Measurements from ENCODE around the gene RBMS3. TPM values are rescaled to one million over a fixed set of nuclear protein-coding genes. Genes with fewer than 3 reads are reported as not detected.

The RBMS3 gene
- total RNA-seq, 1 donor from 2014 or later: 47.6 TPM

GRCh38 chr3:30006111-30006510 lies 725.2 kb downstream of the RBMS3 start:
- Mint-ChIP-seq H3K4me1 (ENCODE audit: low read depth) (peaks cover 7% of the 10 kb centered on the region), H3K36me3 (ENCODE audit: low read depth) (peaks cover 1% of the 10 kb centered on the region), H3K27ac (ENCODE audit: unreplicated experiment) (no peak overlapping the region), H3K4me3 (ENCODE audit: unreplicated experiment) (no peak overlapping the region), H3K9me3 (ENCODE audit: low read depth) (no peaks in the 10 kb centered on the region), H3K27me3 (ENCODE audit: low read depth) (no peaks in the 10 kb centered on the region)
- no peak for TF ChIP-seq CTCF (IDR thresholded peaks at IDR 0.05)
- no peak for DNase-seq (ENCODE audit: low spot score)

GRCh38 chr3:30007668-30008067 lies 726.8 kb downstream of the RBMS3 start:
- peaks cover 3% of the 10 kb centered on the region for H3K9me3 Mint-ChIP-seq (ENCODE audit: low read depth)
- TF ChIP-seq CTCF (IDR thresholded peaks at IDR 0.05): no peak
- no peaks in the 10 kb centered on the region for H3K27me3 Mint-ChIP-seq (ENCODE audit: low read depth)
- H3K4me3 Mint-ChIP-seq (ENCODE audit: unreplicated experiment): no peak overlapping the region
- H3K36me3 Mint-ChIP-seq (ENCODE audit: low read depth): peaks cover 3% of the 10 kb centered on the region
- peaks cover 7% of the 10 kb centered on the region for H3K4me1 Mint-ChIP-seq (ENCODE audit: low read depth)
- no peak for DNase-seq (ENCODE audit: low spot score)
- no peak overlapping the region for H3K27ac Mint-ChIP-seq (ENCODE audit: unreplicated experiment)

- peaks cover 4% of the 10 kb centered on the region for H3K4me1 Mint-ChIP-seq (ENCODE audit: low read depth)
- peaks cover 3% of the 10 kb centered on the region for H3K36me3 Mint-ChIP-seq (ENCODE audit: low read depth)
- H3K9me3 Mint-ChIP-seq (ENCODE audit: low read depth): peaks cover 3% of the 10 kb centered on the region
- no peak overlapping the region for H3K4me3 Mint-ChIP-seq (ENCODE audit: unreplicated experiment)
- no peak overlapping the region for H3K27ac Mint-ChIP-seq (ENCODE audit: unreplicated experiment)
- no peak for DNase-seq (ENCODE audit: low spot score)
- H3K27me3 Mint-ChIP-seq (ENCODE audit: low read depth): no peaks in the 10 kb centered on the region
- TF ChIP-seq CTCF (IDR thresholded peaks at IDR 0.05): no peak
Observed at GRCh38 chr3:30011237-30011803, 730.4 kb downstream of the RBMS3 start.

- TF ChIP-seq CTCF (IDR thresholded peaks at IDR 0.05): peak; percentile 86
- H3K36me3 Mint-ChIP-seq (ENCODE audit: low read depth): peaks cover 3% of the 10 kb centered on the region
- no peak overlapping the region for H3K27ac Mint-ChIP-seq (ENCODE audit: unreplicated experiment)
- no peak for DNase-seq (ENCODE audit: low spot score)
- H3K4me1 Mint-ChIP-seq (ENCODE audit: low read depth): no peaks in the 10 kb centered on the region
- peaks cover 3% of the 10 kb centered on the region for H3K9me3 Mint-ChIP-seq (ENCODE audit: low read depth)
- H3K27me3 Mint-ChIP-seq (ENCODE audit: low read depth): no peaks in the 10 kb centered on the region
- H3K4me3 Mint-ChIP-seq (ENCODE audit: unreplicated experiment): no peak overlapping the region
Observed at GRCh38 chr3:30012941-30013543, 732.2 kb downstream of the RBMS3 start.

GRCh38 chr3:30017901-30018300 lies 737.0 kb downstream of the RBMS3 start:
- no peaks in the 10 kb centered on the region for H3K36me3 Mint-ChIP-seq (ENCODE audit: low read depth)
- no peaks in the 10 kb centered on the region for H3K9me3 Mint-ChIP-seq (ENCODE audit: low read depth)
- no peak overlapping the region for H3K27ac Mint-ChIP-seq (ENCODE audit: unreplicated experiment)
- no peaks in the 10 kb centered on the region for H3K4me1 Mint-ChIP-seq (ENCODE audit: low read depth)
- DNase-seq (ENCODE audit: low spot score): no peak
- H3K27me3 Mint-ChIP-seq (ENCODE audit: low read depth): no peaks in the 10 kb centered on the region
- H3K4me3 Mint-ChIP-seq (ENCODE audit: unreplicated experiment): no peak overlapping the region
- TF ChIP-seq CTCF (IDR thresholded peaks at IDR 0.05): no peak
